ENCODE measurements around the gene GMPPA.

Gene GMPPA

DNA sequence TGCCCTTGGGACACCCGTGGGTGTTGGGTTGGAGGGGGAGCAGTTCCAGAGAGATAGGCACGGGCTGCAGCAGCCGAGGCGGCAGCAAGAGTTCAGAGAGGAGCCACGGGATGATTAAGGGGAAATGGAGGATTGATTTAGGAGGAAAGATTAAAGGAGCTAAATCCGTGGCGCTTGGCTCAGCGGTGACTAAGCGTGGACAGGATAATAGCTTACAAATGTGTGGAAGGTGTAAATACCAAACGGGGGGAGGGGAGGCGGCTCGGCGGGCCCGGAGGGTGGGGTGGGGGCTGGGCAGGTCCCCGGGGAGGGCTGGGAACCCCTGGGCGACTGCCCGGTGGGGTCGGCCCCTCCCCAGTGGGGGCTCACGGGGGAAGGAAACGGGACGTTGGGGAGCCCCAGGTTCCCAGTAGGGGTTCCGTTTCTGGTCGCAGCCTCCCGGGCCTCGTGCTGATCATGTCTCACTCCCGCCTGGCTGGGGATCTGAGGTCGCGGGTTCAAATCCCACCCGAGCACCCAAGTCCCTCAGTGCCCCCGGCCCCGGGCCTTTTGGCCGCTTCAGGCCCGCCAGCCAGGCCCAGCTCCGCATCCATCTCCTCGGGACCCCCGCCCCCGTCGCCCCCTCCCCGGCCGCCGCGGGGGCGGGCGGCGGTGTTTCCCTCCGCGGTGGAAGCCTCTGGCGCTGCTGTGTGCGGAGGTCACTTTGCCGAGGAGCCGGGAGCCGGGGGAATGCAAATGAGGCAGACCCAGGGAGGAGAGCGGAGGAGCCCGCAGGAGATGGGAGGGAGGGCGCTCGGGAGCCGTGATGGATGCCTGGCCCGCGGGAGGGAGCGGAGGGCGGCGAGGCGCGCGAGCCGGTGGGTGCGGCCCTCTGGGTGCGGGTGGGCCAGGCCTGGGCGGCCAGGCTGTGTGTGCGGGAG is 23.7 kb downstream of the GMPPA start:
- peak; percentile 43 for DNase-seq

DNA sequence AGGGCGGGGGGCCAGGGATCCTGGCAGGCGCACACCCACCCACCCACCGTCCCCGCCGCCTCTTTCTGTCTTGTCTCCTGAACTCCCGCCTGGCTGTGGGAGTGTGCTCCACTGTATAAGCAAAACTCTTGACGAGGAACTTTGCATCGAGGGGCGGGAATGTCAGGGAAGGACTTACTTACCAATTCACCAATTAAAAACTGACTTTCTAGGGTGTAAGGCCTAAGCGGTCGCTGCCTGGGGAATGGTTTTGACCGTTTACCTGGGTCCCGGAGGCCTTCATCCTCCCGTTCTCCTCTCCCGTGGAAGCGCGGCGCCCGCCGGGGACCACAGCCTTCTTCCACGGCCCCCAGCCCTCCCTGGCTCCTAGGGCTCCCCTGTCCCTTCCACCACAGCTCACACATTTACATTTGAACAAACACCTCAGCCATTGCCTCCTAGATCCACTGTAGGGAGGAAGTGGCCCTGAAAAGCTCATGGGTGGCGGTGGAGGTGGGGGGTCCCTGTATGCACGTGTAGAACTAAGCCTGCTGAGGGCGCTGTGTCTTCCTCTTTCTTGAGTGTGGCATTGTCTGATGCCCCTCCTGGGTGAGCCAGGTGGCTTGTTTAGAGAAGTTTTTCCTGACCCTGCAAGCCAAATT is 24.5 kb downstream of the GMPPA start:
- no peak for DNase-seq

DNA sequence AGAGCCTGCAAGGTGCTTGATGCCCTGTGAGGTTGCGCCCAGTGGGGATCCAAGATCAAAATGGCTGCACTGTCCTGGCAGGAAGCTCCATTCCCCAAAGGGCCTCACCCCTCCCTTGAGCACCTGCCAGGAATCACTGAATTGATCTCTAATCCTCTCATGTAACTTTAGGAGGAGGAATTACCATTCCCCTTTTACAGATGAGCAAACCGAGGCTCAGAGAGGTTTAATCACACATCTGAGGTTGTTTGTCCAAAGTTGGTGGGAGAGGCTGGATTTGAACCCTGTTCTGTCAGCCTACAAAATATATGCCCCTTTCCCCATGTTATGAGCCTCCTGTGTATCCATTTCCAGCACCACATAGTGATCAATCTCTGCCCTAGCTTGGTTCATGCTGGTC is 26.1 kb downstream of the GMPPA start:
- DNase-seq, result no peak

DNA sequence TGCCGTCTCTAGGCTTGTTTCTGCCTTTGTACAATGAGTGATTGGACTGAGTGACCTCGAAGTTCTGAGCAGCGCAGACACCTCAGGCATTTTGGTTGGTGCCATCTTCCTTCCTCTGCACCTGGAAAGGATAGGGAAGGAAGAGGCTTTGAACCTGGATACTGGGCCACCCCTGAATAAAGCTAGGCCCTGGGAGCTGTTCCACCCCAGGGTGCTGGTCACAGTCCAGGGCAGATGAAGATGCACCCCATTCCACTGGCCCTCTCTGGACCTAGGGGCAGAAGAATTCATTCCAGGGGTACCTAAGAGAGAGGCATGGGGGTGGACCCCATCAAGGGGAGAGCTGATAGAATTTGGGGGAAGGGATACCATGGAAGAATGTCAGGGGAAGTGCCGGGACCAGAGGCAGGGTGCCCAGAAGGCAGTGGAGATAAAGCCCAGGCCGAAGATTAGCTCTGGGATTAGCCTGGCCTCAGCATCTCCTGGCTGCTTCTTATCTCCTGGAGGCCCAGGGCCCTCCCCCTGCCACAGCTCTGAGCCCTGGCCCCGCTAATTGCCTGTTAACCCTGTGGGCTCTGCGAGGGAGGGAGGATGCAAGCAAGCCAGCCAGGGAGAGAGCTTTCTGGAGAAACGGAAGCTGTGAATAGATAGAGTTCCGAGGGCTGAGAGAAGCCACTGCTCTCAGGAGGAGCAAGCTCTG is 27.0 kb downstream of the GMPPA start:
- DNase-seq, result no peak

DNA sequence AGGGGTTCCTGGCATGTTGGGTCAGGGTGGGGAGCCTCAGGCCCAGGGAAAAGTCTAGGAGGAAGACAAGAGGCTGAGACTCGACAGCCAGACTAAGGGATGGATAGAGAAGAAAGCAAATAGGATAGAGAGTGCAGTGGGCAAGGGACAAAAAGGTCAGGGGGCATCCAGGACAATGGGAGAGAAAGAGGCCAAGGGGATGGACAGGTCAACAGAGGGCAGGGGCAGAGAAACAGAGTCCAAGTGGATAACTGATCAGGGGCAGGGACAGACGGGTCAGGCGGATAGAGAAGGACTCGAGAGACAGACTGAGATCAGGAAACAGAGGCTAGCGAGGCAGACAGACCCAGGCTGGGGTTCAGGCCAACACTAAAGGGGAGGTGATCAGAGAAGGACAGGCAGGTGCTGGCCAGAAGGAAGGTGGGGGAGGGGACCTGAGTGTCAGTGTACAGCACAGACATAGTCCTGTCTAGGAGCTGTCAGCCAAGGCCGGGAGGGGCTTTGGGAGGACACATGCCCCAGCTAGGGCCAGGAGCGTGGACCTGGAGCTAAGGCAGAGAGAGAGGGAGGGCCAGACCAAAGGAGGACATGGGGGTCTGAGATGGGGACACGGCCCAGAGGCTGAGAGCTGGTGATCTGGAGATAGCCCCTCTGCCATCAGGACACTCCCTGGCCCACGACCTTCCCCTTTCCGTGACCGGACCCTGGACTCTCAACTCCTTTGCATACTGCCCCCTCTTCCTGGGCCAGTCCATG is 27.8 kb downstream of the GMPPA start:
- DNase-seq, result no peak

DNA sequence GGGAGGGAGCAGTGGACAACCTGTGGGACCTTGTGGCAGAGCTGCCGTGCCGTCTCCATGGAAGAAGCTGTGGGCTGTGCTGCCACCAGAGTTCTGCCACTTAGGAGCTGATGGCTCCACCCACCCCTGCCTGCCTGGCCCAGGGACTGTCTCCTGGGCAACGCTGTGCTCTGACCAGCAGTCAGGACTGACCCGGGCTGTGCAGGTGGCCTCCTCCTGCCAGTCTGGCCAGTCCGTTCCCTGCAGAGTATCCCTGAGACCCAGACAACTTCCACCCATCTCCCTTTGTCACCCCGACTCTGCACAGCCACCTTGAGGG is 28.3 kb downstream of the GMPPA start:
- peak; percentile 36 for DNase-seq

DNA sequence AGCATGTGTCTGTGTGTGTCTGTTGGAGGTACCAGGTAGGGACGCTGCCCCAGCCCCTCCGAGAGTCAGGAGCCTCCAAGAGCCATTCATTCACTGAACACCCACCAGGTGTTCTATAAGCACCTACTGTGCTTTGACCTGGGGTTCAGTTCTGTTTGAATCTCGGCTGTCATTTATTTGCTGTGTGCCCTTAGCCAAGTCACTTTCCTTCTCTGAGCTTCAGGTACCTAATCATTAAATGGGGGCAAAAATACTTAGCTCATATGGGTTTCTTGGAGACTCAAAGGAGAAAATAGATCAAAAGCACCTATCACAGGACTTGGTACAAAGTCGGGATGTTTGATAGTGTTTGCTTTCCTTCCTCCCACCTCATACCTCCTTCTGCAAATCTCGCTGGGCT is 28.8 kb downstream of the GMPPA start:
- DNase-seq, result no peak

DNA sequence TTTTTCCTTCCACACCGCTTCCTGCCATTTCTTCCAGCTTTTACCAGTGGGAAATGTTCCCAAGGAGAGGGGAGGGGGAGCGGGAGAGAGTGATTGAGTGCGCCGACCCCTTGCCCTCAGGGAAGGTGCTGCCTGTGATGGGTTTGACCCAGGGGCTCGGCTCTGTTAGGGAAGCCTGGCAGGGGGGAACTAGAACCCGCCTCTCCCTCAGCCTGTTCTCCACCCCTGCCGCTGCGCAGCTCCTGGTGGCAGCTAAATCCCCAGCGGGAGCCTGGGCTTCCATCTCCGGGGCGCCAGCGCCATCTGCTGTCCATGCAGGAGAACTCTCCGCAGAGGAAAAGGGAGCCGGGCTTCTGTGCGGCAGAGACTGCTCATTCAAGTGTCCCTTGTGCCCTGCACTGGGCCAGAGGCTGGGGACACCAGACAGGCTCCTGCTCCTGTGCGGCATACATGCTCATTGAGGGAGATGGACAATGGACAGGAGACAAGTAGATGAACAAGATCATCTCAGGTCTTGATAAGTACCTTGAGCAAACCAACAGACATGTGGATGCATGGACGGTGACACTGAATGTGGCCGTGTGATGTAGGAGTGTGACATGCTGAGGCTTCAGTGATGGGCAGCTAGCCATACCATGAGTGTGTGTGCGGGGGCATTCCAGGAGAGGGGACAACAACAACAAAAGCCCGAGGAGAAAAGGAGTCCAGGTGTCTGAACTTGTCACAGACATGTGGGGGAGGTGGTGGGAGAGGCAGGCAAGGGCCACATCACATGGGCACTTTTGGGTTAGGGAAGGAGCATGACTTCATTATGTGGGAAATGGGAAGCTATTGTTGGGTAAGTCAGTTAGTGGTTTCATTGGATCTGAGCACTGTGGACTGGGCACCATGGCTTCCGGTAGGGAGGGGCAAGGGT is 31.6 kb downstream of the GMPPA start:
- DNase-seq, result peak; percentile 68

DNA sequence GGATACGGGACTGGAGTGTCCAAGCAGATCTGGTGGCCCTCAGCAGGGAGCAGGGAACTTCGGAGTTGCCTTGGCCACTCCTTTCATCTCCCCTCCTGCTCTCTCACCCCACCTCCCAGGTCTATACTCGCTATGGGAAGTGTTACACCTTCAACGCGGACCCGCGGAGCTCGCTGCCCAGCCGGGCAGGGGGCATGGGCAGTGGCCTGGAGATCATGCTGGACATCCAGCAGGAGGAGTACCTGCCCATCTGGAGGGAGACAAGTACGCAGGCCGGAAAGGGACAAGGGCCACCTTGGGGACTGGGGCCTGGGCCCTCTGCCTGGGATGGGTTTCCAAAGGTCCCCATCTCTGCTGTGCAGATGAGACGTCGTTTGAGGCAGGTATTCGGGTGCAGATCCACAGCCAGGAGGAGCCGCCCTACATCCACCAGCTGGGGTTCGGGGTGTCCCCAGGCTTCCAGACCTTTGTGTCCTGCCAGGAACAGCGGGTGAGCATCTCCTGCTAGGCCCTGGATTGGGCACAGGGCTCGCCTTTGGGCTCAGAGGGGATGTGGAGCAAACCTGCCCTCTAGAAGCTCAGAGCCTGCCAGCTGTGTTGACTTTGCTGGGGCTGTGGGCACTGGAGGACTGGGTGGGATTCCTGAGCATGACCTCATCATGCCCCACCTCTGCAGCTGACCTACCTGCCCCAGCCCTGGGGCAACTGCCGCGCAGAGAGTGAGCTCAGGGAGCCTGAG is 33.1 kb downstream of the GMPPA start:
- DNase-seq, result no peak

DNA sequence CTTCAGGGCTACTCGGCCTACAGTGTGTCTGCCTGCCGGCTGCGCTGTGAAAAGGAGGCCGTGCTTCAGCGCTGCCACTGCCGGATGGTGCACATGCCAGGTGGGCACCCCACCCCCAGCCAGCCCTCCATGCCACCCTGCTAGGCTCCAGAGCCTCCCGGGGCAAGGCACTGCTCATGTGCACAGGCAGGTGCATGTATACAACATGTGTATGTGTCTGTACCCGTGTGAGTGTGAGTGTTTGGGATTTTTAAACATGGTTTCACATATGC is 33.6 kb downstream of the GMPPA start:
- no peak for DNase-seq

DNA sequence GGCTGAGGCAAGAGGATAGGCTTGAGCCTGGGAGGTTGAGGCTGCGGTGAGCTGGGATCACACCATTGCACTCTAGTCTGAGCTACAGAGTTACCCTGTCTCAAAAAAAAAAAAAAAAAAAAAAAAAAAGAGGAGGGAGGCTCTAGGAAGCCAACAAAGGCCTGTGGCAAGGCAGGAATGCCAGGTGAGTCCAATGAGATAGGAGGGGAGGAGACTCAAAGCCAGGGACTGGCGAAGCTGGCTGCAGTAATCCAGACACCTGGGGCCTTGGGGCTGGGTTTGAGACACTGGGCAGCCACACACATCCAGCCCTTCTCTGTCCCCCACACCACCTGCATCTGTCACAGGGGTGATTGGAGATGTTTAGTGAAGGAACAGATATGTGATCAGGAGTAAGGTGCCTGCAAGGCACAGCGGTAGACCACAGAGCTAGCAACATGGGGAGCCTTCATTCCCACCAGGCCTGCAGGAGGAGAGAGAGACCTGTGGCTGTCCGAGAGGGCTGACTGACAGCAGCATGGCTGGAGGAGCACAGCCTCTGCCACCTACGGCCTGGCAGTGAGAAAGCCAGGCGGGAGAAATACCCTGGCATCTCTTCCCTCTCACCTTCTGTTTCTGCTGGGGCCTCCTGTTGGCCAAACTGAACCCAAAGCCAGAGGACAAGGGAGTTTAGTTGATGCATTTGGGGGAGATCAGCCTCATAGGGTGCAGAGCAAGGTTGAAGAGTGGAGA is 35.4 kb downstream of the GMPPA start:
- DNase-seq, result no peak

DNA sequence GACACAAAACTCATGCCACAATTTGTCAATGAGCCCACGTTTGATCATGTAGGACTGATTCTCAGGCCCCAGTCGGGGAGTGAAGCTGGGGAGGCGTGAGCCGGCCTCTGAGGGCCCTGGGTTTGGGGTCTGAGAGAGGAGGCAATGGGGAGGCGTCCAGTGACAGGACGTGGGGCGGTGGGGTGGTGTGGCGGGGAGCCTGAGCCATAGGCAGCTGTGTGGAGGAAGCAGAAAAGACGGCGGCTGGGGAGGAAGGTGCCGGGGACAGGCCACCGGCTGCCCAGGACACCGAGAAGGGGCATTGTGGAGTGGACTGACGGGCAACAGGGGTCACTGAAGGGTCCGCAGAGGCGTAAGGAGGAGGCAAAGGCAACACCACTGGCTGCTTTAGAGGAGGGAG is 37.7 kb downstream of the GMPPA start:
- DNase-seq, result no peak

DNA sequence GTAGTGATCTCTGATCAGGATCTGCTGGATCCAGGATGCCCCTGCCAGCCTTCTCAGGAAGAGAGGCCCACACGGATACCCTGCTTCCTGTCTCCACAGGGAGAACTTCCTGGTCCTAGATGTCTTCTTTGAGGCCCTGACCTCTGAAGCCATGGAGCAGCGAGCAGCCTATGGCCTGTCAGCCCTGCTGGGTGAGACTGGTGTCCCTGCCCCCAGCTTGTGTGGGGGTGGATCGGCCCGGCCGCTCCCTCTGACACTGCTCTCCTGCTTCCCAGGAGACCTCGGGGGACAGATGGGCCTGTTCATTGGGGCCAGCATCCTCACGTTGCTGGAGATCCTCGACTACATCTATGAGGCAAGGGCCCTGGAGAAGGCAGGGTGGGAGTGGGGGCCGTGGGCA is 38.3 kb downstream of the GMPPA start:
- DNase-seq, result no peak

DNA sequence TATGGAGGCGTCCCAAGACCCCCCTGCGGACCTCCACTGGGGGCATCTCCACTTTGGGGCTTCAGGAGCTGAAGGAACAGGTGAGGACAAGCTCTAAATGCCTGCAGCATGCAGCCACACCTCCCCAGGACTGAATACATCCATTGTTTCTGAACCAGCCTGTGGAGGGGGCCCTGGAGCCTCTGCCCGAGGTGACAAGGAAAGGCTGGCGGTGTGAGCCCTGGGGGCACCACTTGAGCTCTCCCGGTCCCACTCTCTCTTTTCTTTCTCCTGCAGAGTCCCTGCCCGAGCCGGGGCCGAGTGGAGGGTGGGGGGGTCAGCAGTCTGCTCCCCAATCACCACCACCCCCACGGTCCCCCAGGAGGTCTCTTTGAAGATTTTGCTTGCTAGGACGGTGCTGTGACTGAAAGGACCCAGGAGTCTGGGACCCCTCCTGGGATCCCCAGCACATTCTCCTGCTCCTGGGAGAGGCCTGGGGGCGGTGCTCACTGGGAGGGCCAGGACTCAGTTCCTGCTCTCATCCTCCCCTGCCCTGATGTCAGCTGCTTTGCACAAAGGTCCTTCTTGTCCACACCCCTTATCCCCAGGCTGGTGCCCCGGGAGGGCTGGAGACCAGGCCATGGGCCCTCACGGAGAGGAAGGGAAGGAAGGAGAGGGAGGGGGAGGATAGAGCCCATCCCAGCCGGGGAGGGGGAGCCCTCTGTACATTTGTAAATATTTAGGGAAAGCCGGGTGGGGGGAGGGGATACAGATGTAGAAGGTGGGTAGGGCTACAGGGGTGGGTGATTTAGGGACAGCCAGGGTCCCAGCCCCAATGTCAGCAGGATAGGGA is 39.2 kb downstream of the GMPPA start:
- no peak for DNase-seq

DNA sequence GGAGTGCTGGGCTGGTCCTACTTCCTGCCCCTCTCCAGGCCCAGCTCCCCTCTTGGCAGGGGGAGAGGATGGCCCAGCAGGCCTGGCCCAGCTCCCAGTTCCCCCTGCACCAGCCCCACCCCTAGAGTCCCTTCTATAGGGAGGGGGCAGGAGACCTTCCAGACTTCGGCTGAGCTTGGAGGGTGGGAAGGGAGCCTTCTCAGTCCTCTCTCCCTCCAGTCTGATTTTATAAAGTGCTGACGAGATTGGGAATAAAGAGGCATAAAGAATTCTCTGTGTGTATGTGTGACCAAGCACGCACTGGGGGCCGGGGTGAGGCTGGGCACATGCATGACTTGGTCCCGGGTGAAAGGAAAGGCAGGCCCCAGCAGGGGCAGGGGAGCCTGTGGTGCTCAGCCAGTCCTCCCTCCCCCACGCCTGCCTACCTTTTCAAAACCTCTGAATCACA is 39.8 kb downstream of the GMPPA start:
- no peak for DNase-seq

DNA sequence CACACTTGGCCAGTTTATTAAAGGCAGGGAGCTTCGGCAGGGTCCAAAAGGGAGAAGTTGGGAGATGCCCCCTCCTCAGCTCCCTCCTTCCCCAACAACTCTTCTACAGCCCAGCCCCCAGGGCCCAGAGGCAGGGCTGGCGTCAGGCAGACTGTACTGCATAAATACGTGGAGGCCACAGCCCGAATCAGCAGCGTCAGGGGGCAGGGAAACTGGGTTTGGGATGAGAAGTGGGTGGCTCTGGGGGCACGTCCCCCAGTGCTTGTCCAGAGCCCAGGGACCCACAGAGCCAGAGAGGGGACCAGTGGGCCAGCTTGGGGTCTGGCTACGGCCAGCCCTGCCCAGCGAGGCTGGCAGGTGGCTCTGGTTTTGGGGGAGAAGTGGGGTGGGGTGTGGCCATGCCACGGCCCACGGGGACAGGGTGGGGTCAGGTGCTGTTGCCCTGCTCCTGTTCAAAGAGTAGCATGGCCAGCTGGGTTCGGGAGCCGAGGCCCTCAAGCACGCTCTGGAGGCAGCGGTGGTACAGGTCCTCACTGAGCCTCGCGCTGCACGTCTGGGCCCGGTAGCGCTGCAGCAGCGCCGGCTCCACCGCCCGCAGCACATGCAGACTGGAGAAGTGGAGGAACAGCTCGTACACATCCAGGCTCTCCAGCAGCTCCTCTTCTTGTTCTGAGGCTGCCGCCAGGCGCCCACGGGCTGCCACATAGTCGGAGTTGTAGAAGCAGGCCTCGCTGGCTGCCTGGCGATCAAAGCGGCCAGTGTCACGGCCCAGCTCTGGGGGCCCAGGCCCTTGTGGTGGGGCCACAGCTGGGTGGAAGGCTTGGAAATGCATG is 40.5 kb downstream of the GMPPA start:
- DNase-seq, result no peak

DNA sequence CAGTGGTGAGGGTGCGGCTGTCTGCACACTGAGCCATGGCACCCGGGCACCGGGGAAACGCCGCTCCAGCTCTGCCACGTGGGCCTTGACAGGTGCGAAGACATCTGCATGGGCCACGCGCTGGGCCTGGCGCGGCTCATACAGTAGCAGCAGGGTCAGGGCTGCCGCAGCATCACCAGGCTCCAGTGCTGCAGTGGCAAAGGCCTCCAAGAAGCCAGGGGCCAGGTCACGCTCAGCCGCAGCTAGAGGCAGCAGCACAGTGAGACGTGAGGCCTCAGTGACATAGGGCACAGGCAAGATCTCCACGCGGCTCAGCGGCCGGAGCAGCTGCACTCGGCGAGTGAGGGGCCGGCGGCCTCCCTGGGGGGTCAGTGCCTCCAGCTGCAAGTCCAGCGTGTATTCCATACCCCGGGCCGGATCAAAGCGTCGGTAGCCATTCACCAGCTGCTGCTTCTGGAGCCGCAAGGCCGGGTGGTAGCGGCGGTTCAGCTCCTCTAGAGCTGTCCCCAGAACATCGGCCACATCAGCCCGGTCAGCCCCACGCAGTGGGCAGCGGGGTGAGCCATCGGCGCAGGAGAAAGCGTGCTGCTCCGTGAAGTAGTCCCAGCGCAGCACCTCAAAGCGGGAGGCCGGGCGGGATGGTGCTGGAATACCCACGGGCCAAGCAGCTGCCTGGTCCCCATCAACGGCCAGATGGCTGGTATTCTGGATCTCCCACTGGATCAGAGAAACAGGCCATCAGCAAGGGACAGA is 41.4 kb downstream of the GMPPA start:
- no peak for DNase-seq
